Skin epidermis (tissue), 12 donors: ENCODE data around the gene IGLON5.

ENCODE experiments used
- H3K27ac ChIP-seq, 21 experiments: fragments of 200-600 bp; sonication (generic) in 11 of 21; one replicate each; pipeline ENCODE4 v1.5.0; 2020; ENCODE audit warnings: mild to moderate bottlenecking in 3 of 21, inconsistent platforms in 2 of 21, moderate library complexity in 2 of 21
- H3K4me3 ChIP-seq, 7 experiments: fragments of 200-600 bp; sonication (generic) in 2 of 7; one replicate each; pipeline ENCODE4 v1.5.0; 2020; ENCODE audit warnings: inconsistent platforms in 2 of 7, mild to moderate bottlenecking in 2 of 7, moderate library complexity in 1 of 7

Gene IGLON5

DNA sequence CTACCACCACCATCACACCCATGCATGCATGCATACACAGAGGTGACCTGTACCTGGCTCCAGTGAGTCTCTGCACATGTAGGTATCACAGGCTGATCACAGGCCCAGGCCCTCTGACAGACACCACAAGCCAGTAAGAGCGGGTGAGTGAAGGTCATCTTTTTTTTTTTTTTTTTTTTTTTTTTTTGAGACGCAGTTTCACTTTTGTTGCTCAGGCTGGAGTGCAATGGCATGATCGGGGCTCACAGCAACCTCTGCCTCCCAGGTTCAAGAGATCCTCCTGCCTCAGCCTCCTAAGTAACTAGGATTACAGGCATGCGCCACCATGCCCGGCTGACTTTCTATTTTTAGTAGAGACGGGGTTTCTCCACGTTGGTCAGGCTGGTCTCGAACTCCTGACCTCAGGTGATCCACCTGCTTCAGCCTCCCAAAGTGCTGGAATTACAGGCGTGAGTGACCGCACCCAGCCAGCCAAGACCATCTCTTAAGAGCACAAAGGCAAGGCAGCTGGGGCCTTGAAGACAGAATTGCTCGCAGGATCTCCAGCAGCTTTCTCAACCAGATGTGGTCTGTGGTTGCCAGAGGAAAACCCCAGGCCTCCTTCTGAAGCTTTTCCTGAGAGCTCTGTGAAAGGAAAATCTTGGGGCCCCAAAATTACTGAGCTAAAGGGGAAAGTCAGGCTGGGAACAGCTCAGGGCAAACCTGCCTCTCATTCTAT, 64.2 kb downstream of the IGLON5 start:
- Histone ChIP-seq H3K4me3 (no peak overlapping the region), H3K27ac (peak overlapping the region in 1 of 21 experiments; percentile 55)

DNA sequence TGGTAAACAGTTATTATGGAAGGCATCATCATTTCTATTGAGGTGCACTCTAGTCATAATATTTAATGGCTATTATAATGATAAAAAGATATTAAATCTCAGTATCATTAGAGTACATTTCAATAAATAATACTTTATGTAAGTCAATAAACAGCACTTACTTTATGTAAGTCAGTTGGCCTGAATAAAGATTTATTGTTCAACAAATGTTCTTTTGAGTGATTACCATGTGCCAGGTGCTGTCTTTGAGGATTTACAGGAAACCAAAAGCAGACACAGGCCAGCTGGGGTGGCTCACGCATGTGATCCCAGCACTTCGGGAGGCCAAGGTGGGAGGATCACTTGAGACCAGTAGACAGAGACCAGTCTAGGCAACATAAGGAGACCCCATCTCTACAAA, 66.0 kb downstream of the IGLON5 start:
- H3K4me3 ChIP-seq = no peak overlapping the region
- H3K27ac ChIP-seq = no peak overlapping the region

DNA sequence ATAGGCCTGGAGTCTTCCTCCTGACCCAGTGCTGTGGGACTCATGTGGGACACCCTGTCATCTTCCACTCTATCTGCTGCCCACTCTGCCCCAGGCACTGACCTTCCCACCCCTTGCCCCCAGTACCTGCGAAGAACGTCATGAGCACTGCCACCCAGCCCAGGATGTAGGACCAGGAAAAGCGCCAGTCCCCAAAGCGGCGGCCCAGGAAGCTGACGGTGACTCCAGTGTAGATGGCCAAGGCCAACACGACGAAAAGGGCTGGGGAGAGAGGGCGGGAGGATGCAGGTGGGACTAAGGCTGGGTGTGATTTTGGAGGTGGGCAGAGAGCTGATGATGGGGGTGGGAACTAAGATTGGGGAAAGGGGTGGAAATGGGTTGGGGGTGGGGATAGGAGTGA, 68.9 kb downstream of the IGLON5 start:
- H3K27ac ChIP-seq = no peak overlapping the region
- no peak overlapping the region for H3K4me3 ChIP-seq
